NB4 (cell line): ENCODE results near the gene ATG4C.

Experiments used
- POLR2A ChIP-seq: IDR thresholded peaks from 2 replicates; pipeline ENCODE4 v1.6.1; 2011; ENCODE audit warnings: mild to moderate bottlenecking; ENCODE audit not compliant: insufficient read length; ENCODE audit errors: extremely low read depth
- TF ChIP-seq, protein P1 (sequence below): IDR thresholded peaks from one replicate; pipeline ENCODE4 v1.5.1; 2012; ENCODE audit warnings: low read depth, low read length

DNA sequence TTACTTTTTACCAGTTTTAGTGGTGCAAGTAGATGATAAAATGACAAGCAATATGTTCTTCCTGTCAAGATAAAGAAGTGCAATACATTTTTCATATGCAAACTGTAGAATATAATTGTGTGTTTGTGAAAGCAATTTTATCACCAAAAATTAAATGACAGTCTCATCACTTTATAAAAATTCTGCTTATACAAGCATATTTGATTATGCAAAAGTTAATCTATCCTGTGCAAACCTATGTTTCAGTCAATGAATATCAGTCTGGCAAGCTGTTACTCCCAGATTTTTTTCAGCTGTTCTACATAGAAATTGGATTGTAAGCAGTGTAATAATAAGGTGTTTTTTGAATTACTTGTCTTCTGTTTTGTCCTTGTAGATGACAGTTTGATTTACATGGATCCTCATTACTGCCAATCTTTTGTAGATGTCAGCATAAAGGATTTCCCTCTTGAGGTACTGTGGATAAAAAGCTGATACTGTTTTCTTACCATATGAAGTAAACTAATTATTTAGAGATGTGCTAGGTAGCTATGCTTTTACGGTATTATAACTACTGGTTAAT, 50.5 kb downstream of the ATG4C start:
- TF ChIP-seq, protein P1, sequence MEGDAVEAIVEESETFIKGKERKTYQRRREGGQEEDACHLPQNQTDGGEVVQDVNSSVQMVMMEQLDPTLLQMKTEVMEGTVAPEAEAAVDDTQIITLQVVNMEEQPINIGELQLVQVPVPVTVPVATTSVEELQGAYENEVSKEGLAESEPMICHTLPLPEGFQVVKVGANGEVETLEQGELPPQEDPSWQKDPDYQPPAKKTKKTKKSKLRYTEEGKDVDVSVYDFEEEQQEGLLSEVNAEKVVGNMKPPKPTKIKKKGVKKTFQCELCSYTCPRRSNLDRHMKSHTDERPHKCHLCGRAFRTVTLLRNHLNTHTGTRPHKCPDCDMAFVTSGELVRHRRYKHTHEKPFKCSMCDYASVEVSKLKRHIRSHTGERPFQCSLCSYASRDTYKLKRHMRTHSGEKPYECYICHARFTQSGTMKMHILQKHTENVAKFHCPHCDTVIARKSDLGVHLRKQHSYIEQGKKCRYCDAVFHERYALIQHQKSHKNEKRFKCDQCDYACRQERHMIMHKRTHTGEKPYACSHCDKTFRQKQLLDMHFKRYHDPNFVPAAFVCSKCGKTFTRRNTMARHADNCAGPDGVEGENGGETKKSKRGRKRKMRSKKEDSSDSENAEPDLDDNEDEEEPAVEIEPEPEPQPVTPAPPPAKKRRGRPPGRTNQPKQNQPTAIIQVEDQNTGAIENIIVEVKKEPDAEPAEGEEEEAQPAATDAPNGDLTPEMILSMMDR = no peak
- no peak for TF ChIP-seq POLR2A
